HuH-7 (cell line): ENCODE results near the gene ZYX.
"Not testable (repeated sequence)": the region's sequence is repeated elsewhere in the genome, so short reads cannot be mapped to it uniquely, and the experiment has no call there.

Experiments
- DNase-seq: peaks from one replicate; pipeline ENCODE4 v3.0.0; 2011; ENCODE audit warnings: low spot score

Gene ZYX

GRCh38 chr7:143418681-143419458, 37.7 kb downstream of the ZYX start:
- no peak for DNase-seq

DNA sequence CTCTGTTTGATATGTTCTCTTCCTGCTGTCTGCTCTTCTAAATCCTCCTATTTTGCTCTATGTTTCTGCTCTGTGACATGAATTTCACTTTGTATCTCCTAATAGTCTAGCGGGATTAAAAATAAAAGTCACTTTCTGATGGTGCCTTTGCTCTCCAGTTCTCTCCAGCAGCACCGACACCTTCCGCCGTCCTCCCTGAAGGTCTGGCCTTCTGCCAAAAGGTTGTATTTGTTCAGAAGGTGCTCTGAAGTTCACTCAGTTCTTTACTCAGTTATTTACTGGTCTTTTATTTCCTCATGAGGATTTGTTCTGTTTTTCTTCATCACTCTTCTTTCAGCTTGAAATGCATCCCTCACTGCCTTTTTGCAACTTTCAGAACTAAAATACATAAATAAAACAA, 38.7 kb downstream of the ZYX start:
- no peak for DNase-seq

DNA sequence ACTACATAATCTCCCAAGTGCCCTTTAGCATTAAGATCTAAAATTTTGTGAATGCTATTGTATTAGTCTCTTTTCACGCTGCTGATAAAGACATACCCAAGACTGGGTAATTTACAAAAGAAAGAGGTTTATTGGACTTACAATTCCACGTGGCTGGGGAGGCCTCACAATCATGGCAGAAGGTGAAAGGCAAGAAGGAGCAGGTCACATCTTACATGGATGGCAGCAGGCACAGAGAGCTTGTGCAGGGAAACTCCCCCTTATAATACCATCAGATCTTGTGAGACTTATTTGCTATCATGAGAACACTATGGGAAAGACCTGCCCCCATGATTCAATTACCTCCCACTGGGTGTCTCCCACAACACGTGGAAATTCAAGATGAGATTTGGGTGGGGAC, 39.5 kb downstream of the ZYX start:
- not testable (repeated sequence) for DNase-seq

- DNase-seq: no peak
Observed at GRCh38 chr7:143422033-143422432, 40.9 kb downstream of the ZYX start.

GRCh38 chr7:143424476-143424875, 43.3 kb downstream of the ZYX start:
- not testable (repeated sequence) for DNase-seq

DNA sequence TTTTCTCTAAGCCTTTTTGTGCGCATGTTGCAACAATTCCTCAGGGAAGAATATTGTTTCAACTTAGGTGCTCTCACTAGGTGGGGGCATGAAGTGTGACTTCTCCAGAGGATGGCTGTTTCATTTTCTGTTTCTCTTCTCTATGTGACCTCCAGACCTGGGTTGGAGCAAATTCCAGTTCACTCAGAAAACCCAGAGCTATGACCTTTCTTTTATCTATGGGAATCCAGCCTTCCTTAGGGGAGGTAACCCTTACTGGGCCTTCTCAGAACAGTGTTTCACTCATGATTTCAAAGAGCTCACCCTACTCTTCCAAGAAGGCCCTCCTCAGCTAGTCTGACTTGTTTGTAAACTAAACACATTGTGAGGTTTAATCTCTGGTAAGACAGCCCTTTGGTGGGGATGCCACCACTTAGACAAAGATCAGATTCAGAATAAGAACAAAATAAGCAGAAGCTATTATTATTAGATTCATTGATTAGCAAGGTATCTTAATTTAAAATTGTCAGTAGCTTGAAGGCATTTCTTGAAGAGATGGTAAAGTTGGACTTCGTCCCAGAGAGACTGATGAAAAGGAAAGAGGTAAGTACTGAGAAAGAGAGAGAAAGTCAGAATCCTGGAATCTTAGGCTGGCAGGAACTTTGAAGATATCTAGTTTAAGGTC, 45.5 kb downstream of the ZYX start:
- no peak for DNase-seq

GRCh38 chr7:143429770-143430698, 48.9 kb downstream of the ZYX start:
- no peak for DNase-seq

DNA sequence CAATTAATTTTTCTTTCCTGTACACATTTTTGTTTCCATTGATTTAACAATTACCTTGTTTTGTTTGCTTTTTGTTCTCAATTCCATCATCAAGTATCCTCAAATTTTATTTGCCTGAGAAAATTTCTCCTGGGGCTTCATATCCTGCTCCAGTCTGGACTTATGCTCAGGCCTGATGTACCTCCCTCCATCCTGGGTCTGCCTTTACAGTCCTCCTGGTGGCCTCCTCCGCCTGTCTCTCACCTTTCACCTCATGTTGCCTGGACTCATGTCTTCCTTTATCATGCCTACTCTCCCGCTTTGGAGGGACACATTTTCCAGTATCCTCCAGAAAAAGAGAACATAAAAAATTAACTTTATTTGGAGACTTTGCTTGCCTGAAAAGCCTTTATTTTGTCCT, 50.0 kb downstream of the ZYX start:
- DNase-seq: no peak

DNA sequence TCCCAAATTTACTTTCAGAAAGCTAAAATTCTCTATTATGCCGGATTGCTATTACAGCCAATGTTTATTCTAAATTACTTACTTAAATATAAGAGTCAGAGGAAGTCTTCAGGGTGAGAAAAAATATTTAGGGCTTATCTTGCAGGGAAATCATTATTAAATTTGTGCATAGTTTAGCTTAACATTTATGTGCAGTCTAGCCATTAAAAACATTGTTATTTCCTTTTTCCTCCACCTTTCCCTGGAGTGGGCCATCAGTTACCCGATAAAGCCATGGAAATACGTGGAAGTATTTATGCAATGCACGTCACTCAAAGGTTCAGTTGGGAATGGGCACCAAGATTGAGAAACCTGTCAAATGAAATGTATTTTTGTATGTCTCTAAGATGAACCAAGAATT, 52.6 kb downstream of the ZYX start:
- no peak for DNase-seq

GRCh38 chr7:143434660-143435059, 53.5 kb downstream of the ZYX start:
- DNase-seq: no peak

DNA sequence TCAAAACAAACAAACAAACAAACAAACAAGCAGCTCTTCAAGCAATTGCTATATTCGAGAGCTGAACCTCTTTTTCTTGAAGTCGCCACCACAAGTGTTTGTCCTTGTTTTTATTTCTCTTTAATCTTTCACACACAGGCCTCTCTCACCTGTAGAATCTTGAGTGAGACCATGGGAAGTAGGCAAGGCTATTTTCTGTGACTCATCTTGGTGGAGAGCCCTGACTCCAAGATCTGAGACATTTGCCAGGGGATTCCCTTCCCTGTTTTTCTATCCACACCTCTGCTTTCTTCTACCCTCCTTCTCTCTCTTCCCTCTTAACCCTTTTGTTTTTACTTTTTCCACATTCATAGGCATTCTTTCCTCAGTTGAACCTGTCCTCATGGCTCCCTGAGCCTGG, 54.1 kb downstream of the ZYX start:
- no peak for DNase-seq

- no peak for DNase-seq
Observed at GRCh38 chr7:143436325-143436946, 55.3 kb downstream of the ZYX start.

DNA sequence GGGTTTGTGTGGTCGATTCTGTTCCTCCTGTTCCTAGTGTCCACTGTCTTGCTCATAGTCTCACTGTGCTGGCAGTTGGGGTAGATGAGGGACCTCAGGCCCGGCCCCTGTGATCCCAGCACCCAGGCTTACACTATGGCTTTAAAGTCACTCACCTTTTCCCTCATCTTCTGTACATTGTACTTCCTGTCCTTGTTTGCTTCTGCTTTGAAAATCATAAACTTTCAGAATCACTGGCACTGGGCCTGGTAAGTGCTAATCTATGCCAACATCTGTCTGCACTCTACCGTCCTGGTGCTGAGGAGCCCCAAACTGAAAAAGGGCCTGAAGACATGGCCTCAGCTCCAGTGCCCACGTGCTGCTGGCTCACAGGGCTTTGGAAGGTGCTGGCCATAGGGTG, 56.4 kb downstream of the ZYX start:
- no peak for DNase-seq

DNA sequence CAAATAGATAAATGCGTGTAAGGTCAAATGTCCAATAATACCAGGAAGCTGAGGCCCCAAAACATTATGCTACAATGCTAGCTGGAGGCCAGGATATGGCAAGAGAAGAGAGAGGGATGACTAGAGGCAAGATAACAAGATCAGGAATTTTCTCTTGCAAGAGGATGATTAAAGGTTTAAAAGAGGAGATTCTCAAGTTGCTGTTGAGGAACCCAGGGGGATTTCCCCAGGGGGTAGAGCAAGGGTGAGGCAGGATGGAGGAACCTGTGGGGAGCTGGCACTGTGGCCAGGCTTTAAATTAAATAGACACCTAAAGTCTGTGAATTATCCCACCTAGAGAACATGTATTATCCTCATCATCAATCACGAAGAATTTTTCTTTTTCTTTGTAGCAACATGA, 58.7 kb downstream of the ZYX start:
- no peak for DNase-seq
